ENCODE results near the gene PCYT1A. TPM values are rescaled to one million over a fixed set of nuclear protein-coding genes. Genes with fewer than 3 reads are reported as not detected.

PCYT1A gene
- total and polyA plus RNA-seq, 2 donors (not counting 3 experiments of a cell fraction or from before 2014, with no cell fraction given) = 50.3 to 65.5 TPM

- POLR2A ChIA-PET = no interaction called here
- no peak overlapping the region for H3K4me3 ChIP-seq (replicated peaks in 1 of 3; ENCODE audit: insufficient read depth in 1 of 3, low read depth in 1 of 3, low read length in 3 of 3)
- no peak overlapping the region for H3K9ac ChIP-seq (replicated peaks; ENCODE audit: extremely low read depth, insufficient read depth, low read length)
- H4K20me1 ChIP-seq (replicated peaks; ENCODE audit: control insufficient read depth, extremely low read depth, insufficient read depth, low read length) = no peaks in the 10 kb centered on the region
- TF ChIP-seq FOS (IDR thresholded peaks at IDR 0.05; ENCODE audit: borderline replicate concordance, insufficient read depth, low read length) (no peak), MAX (IDR thresholded peaks at IDR 0.05; ENCODE audit: insufficient read depth, insufficient read length) (no peak), JUN (IDR thresholded peaks at IDR 0.05; ENCODE audit: borderline replicate concordance, insufficient read depth, insufficient read length, low read depth) (no peak), EZH2 (IDR thresholded peaks at IDR 0.05; ENCODE audit: borderline replicate concordance, low read depth, low read length, severe bottlenecking) (no peak), MYC (IDR thresholded peaks at IDR 0.05; ENCODE audit: low read depth, low read length) (no peak), POLR2AphosphoS5 (IDR thresholded peaks at IDR 0.05; ENCODE audit: insufficient read depth, low read depth, low read length) (no peak), POLR2A (IDR thresholded peaks at IDR 0.05; ENCODE audit: low read depth, low read length) (no peak), GATA2 (IDR thresholded peaks at IDR 0.05; ENCODE audit: insufficient read depth, insufficient read length, low read depth, low read length) (no peak), CTCF (IDR thresholded peaks at IDR 0.05; ENCODE audit: extremely low read depth in 1 of 2, insufficient read depth in 1 of 2, low read depth in 1 of 2, low read length in 2 of 2) (no peak)
- intact Hi-C loops (cut with micrococcal nuclease) (no loop called here), dilution Hi-C loops (cut with MboI; ENCODE audit: extremely low pct_ligation_motif_present, low sequenced_read_pairs) (no loop called here)
- no peaks in the 10 kb centered on the region for H3K9me1 ChIP-seq (replicated peaks; ENCODE audit: control insufficient read depth, extremely low read depth, insufficient read depth, low read length)
- H3K4me2 ChIP-seq (ENCODE audit: insufficient read depth, low read length) = no peak overlapping the region
- CTCF ChIA-PET = no interaction called here
- H3K79me2 ChIP-seq (ENCODE audit: control insufficient read depth, insufficient read depth, low read length) = no peaks in the 10 kb centered on the region
- no peak for DNase-seq (ENCODE audit: low read depth, low spot score)
- no peak overlapping the region for H3K27ac ChIP-seq (ENCODE audit: insufficient read depth, low read depth, low read length)
- H3K27me3 ChIP-seq (ENCODE audit: control insufficient read depth in 2 of 2, insufficient read depth in 2 of 2, low read length in 2 of 2) = no peaks in the 10 kb centered on the region
- H3K9me3 ChIP-seq (replicated peaks; ENCODE audit: control insufficient read depth, insufficient read depth, low read length) = no peaks in the 10 kb centered on the region
- H3K4me1 ChIP-seq (ENCODE audit: control insufficient read depth, extremely low read depth, insufficient read depth, low read length) = no peaks in the 10 kb centered on the region
- no peak overlapping the region for H2AFZ ChIP-seq (ENCODE audit: low read depth, low read length)
- FAIRE-seq = no peak
- H3K36me3 ChIP-seq (ENCODE audit: control insufficient read depth in 2 of 2, extremely low read depth in 1 of 2, insufficient read depth in 2 of 2, low read length in 2 of 2) = no peaks in the 10 kb centered on the region
- no TSS peak for BruUV-seq (replicated peaks)
These were observed 44.6 kb upstream of the PCYT1A start for GRCh38 chr3:196332168-196332567.
